ENCODE data around the gene SEMA4D. TPM values are rescaled to one million over a fixed set of nuclear protein-coding genes. Genes with fewer than 3 reads are reported as not detected.

Gene SEMA4D
- polyA plus RNA-seq, 1 donor from 2014 or later: 34.0 TPM

DNA sequence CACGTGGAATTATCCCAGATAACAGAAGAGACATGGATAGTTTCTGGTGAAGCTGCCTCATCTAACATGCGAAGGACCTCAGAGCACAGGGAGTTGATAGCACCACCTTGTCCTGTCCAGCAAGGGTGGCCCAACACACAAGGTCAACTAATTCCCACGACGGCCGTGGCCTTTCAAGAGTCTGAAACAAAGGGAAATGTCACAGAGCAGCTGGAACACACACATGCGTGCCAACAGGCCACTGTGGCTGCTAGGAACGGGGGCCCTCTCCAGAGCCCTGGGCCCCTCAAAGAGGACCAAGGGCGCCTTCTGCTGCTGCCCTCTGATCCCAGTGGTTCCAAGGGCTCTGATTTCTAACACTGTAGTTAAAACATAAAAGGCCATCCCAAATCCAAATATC is 128.9 kb downstream of the SEMA4D start:
- no peak overlapping the region for H3K27ac ChIP-seq (ENCODE audit: low read length)
- no peak overlapping the region for H3K4me2 ChIP-seq (ENCODE audit: low read length)
- H3K4me3 ChIP-seq (ENCODE audit: low read length): no peak overlapping the region

DNA sequence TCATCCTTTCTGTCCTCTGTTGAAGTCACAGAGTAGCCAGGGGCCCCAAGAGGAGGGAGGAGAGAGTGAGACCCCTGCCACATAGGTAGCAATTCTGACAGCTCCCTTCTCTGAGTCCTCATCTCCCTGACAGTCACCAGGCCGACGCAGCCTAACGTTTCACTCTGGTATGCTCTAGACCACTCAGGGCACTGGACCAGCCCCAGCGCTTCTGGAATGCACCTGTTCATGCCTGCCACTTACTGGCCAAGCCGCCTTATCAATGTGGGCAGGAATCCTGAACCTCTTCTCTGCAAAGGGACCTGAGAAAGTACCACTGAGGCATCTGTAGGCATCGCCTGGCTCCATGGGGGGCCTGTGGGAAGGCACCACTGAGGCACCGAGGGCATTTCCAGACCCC is 129.4 kb downstream of the SEMA4D start:
- no peak overlapping the region for H3K27ac ChIP-seq (ENCODE audit: low read length)
- H3F3A ChIP-seq (ENCODE audit: insufficient read depth, low read length, poor library complexity, severe bottlenecking): no peaks in the 10 kb centered on the region
- H3K79me2 ChIP-seq (replicated peaks; ENCODE audit: insufficient read depth, low read length): no peaks in the 10 kb centered on the region
- no peak overlapping the region for H2AFZ ChIP-seq (ENCODE audit: low read depth, low read length)
- H3K4me2 ChIP-seq (ENCODE audit: low read length): no peak overlapping the region
- H3K27me3 ChIP-seq (ENCODE audit: insufficient read depth, low read depth, low read length): no peaks in the 10 kb centered on the region
- H4K20me1 ChIP-seq (ENCODE audit: insufficient read depth): no peaks in the 10 kb centered on the region
- no peaks in the 10 kb centered on the region for H3K9me3 ChIP-seq (ENCODE audit: low read length)
- no peak overlapping the region for H3K4me3 ChIP-seq (ENCODE audit: low read length)
- H3K9ac ChIP-seq (ENCODE audit: low read length): no peak overlapping the region
- H3K36me3 ChIP-seq (ENCODE audit: insufficient read depth, low read length): no peaks in the 10 kb centered on the region
- TF ChIP-seq, protein P1, sequence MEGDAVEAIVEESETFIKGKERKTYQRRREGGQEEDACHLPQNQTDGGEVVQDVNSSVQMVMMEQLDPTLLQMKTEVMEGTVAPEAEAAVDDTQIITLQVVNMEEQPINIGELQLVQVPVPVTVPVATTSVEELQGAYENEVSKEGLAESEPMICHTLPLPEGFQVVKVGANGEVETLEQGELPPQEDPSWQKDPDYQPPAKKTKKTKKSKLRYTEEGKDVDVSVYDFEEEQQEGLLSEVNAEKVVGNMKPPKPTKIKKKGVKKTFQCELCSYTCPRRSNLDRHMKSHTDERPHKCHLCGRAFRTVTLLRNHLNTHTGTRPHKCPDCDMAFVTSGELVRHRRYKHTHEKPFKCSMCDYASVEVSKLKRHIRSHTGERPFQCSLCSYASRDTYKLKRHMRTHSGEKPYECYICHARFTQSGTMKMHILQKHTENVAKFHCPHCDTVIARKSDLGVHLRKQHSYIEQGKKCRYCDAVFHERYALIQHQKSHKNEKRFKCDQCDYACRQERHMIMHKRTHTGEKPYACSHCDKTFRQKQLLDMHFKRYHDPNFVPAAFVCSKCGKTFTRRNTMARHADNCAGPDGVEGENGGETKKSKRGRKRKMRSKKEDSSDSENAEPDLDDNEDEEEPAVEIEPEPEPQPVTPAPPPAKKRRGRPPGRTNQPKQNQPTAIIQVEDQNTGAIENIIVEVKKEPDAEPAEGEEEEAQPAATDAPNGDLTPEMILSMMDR (IDR thresholded peaks at IDR 0.05; ENCODE audit: poor library complexity, severe bottlenecking): no peak
- TF ChIP-seq, protein P2, sequence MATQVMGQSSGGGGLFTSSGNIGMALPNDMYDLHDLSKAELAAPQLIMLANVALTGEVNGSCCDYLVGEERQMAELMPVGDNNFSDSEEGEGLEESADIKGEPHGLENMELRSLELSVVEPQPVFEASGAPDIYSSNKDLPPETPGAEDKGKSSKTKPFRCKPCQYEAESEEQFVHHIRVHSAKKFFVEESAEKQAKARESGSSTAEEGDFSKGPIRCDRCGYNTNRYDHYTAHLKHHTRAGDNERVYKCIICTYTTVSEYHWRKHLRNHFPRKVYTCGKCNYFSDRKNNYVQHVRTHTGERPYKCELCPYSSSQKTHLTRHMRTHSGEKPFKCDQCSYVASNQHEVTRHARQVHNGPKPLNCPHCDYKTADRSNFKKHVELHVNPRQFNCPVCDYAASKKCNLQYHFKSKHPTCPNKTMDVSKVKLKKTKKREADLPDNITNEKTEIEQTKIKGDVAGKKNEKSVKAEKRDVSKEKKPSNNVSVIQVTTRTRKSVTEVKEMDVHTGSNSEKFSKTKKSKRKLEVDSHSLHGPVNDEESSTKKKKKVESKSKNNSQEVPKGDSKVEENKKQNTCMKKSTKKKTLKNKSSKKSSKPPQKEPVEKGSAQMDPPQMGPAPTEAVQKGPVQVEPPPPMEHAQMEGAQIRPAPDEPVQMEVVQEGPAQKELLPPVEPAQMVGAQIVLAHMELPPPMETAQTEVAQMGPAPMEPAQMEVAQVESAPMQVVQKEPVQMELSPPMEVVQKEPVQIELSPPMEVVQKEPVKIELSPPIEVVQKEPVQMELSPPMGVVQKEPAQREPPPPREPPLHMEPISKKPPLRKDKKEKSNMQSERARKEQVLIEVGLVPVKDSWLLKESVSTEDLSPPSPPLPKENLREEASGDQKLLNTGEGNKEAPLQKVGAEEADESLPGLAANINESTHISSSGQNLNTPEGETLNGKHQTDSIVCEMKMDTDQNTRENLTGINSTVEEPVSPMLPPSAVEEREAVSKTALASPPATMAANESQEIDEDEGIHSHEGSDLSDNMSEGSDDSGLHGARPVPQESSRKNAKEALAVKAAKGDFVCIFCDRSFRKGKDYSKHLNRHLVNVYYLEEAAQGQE (IDR thresholded peaks at IDR 0.05; ENCODE audit: borderline replicate concordance): no peak
- TF ChIP-seq RAD21 (conservative IDR thresholded peaks at IDR 0.05): no peak
- TF ChIP-seq EP300 (conservative IDR thresholded peaks at IDR 0.05; ENCODE audit: poor library complexity, severe bottlenecking): no peak
- no peak for TF ChIP-seq EZH2 (IDR thresholded peaks at IDR 0.05; ENCODE audit: borderline replicate concordance, insufficient read depth, low read length, poor library complexity, severe bottlenecking)
- TF ChIP-seq POLR2AphosphoS5 (IDR thresholded peaks at IDR 0.05): no peak
- no peak for TF ChIP-seq SMC3 (conservative IDR thresholded peaks at IDR 0.05; ENCODE audit: poor library complexity)
- TF ChIP-seq TAF1 (IDR thresholded peaks at IDR 0.05; ENCODE audit: low read depth): no peak
- H3K9me2 ChIP-seq (ENCODE audit: insufficient read depth, low read length): no peaks in the 10 kb centered on the region

More for the DNA sequence above, 128.9 kb downstream of the SEMA4D start:
- no peak overlapping the region for H2AFZ ChIP-seq (ENCODE audit: low read depth, low read length)
- H3K9me2 ChIP-seq (ENCODE audit: insufficient read depth, low read length): no peaks in the 10 kb centered on the region
- no peaks in the 10 kb centered on the region for H3K9me3 ChIP-seq (ENCODE audit: low read length)
- TF ChIP-seq POLR2AphosphoS5 (IDR thresholded peaks at IDR 0.05): no peak
- H3K36me3 ChIP-seq (ENCODE audit: insufficient read depth, low read length): no peaks in the 10 kb centered on the region
- H3K27me3 ChIP-seq (ENCODE audit: insufficient read depth, low read depth, low read length): no peaks in the 10 kb centered on the region
- H3F3A ChIP-seq (ENCODE audit: insufficient read depth, low read length, poor library complexity, severe bottlenecking): no peaks in the 10 kb centered on the region
- H3K9ac ChIP-seq (ENCODE audit: low read length): no peak overlapping the region
- H4K20me1 ChIP-seq (ENCODE audit: insufficient read depth): no peaks in the 10 kb centered on the region
- H3K79me2 ChIP-seq (replicated peaks; ENCODE audit: insufficient read depth, low read length): no peaks in the 10 kb centered on the region

DNA sequence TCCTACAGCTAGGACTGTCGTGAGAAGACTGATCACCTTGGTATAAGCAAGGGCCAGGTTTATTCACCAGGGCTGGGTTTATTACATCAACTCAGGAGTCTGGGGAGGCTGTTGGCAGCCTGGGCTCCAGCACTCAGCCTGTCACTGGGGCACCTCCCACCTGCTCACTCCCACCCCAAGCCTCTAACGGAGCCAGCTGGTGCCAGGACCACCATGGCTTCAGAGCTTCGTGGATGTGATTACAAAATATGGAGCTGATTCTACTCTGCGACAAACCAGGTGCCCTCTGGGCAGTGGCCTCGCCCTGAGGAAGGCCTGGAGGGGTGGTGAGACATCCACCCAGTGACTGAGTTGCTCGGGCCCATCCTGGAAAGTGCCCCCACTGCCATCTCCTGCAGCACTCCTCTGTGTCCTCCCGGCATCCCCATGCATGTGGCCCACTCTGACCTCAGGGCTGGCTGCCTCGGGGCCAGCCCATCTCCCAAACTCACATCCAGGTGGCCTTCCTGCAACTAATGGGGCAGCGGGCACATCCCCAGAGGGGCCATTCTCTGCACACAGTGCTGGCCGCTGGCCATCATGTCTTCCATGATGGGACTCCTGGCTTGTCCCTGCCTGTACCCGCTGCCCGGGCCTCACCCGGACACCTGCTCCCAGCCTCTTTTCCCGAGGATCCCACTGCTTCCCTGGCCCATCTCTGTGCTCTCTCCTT is 130.0 kb downstream of the SEMA4D start:
- TF ChIP-seq EZH2 (IDR thresholded peaks at IDR 0.05; ENCODE audit: borderline replicate concordance, insufficient read depth, low read length, poor library complexity, severe bottlenecking): no peak
- TF ChIP-seq POLR2AphosphoS5 (IDR thresholded peaks at IDR 0.05): no peak
- no peak for TF ChIP-seq SMC3 (conservative IDR thresholded peaks at IDR 0.05; ENCODE audit: poor library complexity)
- TF ChIP-seq, protein P1 (IDR thresholded peaks at IDR 0.05; ENCODE audit: poor library complexity, severe bottlenecking): no peak
- no peak for TF ChIP-seq MXI1 (conservative IDR thresholded peaks at IDR 0.05; ENCODE audit: poor library complexity, severe bottlenecking)
- TF ChIP-seq EP300 (conservative IDR thresholded peaks at IDR 0.05; ENCODE audit: poor library complexity, severe bottlenecking): no peak
- TF ChIP-seq, protein P2 (IDR thresholded peaks at IDR 0.05; ENCODE audit: borderline replicate concordance): no peak
- no peak for TF ChIP-seq TAF1 (IDR thresholded peaks at IDR 0.05; ENCODE audit: low read depth)
- no peak for TF ChIP-seq RAD21 (conservative IDR thresholded peaks at IDR 0.05)
- H3K27ac ChIP-seq (ENCODE audit: low read length): no peak overlapping the region
- H3K36me3 ChIP-seq (ENCODE audit: insufficient read depth, low read length): no peaks in the 10 kb centered on the region
- H3K9ac ChIP-seq (ENCODE audit: low read length): no peak overlapping the region
- H3F3A ChIP-seq (ENCODE audit: insufficient read depth, low read length, poor library complexity, severe bottlenecking): no peaks in the 10 kb centered on the region
- no peak overlapping the region for H3K4me3 ChIP-seq (ENCODE audit: low read length)
- H3K27me3 ChIP-seq (ENCODE audit: insufficient read depth, low read depth, low read length): no peaks in the 10 kb centered on the region
- no peak overlapping the region for H2AFZ ChIP-seq (ENCODE audit: low read depth, low read length)
- H3K4me2 ChIP-seq (ENCODE audit: low read length): no peak overlapping the region
- H3K79me2 ChIP-seq (replicated peaks; ENCODE audit: insufficient read depth, low read length): no peaks in the 10 kb centered on the region
- no peaks in the 10 kb centered on the region for H3K9me3 ChIP-seq (ENCODE audit: low read length)
- no peaks in the 10 kb centered on the region for H3K9me2 ChIP-seq (ENCODE audit: insufficient read depth, low read length)
- H4K20me1 ChIP-seq (ENCODE audit: insufficient read depth): no peaks in the 10 kb centered on the region
